ENCODE measurements around the gene MAP6.
A peak's percentile ranks its signal among the peaks of the same experiment; 100 is the strongest.
"Not testable (repeated sequence)": the region's sequence is repeated elsewhere in the genome, so short reads cannot be mapped to it uniquely, and the experiment has no call there.

The MAP6 gene

DNA sequence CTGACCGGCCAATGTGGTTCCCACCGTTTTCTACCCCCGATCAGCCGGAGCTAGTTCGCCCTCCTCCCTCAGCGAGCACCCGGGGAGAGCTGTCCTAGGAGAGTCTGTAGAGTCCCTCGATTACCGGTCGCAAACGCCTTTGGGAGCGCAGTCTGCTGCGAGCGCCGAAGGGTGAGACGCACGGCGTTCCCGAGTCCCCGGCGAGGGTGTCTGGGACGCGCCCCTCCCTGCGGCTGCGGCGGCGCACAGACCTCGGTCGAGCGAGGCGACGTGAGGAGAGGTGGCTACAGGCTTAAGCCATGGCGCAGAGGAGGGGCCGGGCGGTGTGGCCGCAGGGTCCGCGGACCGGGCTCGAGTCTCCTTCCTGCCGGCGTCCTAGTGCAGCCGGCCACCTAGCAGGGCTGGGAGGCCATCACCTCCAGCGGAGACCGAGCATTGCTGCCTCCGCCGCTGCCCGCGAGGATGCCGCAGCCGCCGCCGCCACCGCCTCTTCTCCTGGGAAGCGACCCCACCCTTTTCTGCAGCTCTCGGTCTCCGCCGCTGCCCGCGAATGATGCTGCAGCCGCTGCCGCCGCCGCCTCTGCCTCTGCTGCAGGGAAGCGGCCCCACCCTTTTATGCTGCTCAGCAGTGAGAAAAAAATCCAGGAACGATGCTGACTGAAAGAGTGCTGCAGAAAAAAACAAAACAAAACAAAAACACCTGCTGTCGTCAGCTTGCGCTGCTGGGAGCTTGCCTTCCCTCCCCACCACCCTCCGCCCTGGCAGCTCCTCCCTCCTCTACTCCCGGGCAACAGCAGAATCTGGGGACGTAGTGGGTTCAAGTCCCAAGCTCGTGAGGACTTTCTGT, at the start of gene MAP6:
MAP6 (minus strand) TSS at position 588 of the 847 bp plus-strand sequence. CDS start 669 bp downstream, outside the sequence.
- FAIRE-seq (no peak), DNase-seq (ENCODE audit: insufficient read length, low spot score) (peak; percentile 29)

GRCh38 chr11:75717608-75718418, 49.0 kb upstream of the MAP6 start, which contains the start of gene MOGAT2:
Gene MOGAT2, plus strand, starts transcription at chr11:75717838. Its CDS starts 51 bp downstream, at chr11:75717889.
- FAIRE-seq = no peak
- no peak for DNase-seq (ENCODE audit: insufficient read length, low spot score)

DNA sequence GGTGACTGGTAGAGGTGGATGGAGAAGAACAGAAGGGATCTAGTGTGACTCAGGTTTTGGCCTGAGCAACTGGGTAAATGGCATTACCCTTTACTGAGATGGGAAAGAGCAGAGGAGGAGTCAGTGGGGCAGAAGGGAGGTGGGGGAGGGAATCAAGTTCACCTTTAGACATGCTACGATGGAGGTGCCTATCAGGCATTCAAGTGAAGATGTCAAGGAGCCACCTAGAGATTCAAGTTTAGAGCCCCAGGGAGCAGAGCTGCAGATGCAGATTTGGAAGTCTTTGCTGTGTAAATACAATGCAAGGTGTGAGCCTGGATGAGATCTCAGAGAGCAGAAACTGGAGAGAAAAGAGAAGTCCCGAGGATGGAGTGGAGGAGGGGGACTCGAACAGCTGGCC, 47.8 kb upstream of the MAP6 start:
- no peak for FAIRE-seq
- no peak for DNase-seq (ENCODE audit: insufficient read length, low spot score)

- no peak for FAIRE-seq
- DNase-seq (ENCODE audit: insufficient read length, low spot score) = no peak
Observed at GRCh38 chr11:75715688-75716087, 46.9 kb upstream of the MAP6 start.

- FAIRE-seq = no peak
- DNase-seq (ENCODE audit: insufficient read length, low spot score) = no peak
Observed at GRCh38 chr11:75714211-75714610, 45.4 kb upstream of the MAP6 start.

DNA sequence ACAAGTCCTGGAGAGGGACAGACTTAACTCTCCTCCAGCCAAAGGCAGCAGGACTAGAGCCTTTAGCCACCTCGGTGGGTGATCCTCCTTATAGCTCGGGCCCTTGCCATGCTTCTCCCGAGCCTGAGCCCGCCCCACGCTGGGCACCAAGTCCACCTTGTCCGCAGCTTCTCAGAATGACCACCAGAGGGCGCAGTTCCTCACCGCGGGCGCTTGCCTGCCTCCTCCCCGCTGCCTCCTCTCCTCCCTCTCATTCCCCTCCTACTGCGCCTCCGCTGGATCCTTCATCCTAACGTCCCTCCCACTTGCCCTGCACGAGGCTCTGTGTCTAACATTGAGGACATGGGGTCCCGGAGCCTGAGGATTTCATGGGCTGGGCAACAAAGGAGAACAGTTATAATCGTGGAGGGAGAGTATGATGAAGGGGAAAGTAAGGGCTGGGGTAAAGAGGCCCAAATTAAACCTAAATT, 37.5 kb upstream of the MAP6 start:
- DNase-seq (ENCODE audit: insufficient read length, low spot score) = peak; percentile 89
- FAIRE-seq = peak; percentile 95

- FAIRE-seq = no peak
Observed at GRCh38 chr11:75705541-75705940, 36.7 kb upstream of the MAP6 start.

GRCh38 chr11:75703695-75704237, 34.9 kb upstream of the MAP6 start:
- DNase-seq (ENCODE audit: insufficient read length, low spot score) (no peak), FAIRE-seq (no peak)

More at GRCh38 chr11:75705541-75705940, 36.7 kb upstream of the MAP6 start:
- no peak for DNase-seq (ENCODE audit: insufficient read length, low spot score)

DNA sequence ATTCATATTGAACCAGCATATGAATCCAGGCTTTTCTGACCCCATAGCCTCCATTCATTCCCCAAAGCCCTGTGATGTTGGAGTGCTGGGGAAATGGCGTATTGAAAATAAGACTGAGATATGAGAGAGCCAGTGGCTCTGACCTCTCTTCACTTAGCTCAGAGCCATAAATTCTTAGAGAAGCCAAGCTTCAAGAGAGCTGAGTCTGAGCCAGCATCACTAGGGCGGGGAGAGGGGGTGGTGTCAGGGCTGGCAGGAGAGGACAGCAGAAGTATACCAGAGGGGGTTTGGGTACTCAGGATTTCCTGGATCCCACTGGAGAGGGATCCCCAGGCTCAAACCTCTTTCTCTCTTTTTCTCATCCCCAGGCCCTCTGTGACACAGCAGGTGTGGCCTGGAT, 32.1 kb upstream of the MAP6 start:
- DNase-seq (ENCODE audit: insufficient read length, low spot score) (no peak), FAIRE-seq (no peak)

DNA sequence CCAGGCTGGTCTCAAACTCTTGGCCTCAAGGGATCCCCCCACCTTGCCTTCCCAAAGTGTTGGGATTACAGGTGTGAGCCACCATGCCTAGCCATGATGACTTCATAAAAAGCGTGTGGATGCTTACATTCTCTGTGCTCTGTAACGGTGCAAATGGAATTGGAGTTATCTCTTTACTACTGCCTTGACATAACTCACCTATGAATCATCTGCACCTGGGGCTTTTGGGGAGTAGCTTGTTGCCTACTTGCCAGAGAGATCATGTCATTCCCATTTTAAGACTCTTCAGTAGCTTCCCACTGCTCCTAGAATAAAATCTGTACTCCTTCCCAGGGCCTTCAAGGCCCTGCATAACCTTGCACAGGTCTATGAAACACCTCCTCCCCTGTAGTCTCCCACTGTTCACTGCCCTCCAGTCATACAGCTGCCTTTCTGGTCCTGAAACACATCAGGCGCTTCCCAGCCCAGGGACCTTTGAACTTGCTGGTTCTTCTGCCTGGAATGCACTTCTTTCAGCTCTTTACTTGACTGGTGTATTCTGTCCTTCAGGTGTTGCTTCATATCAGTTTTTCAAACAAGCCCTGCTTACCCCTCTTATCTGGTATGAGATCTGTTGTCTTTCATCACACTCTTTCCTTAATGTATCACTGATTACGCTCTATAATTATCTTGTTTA, 29.2 kb upstream of the MAP6 start:
- FAIRE-seq (peak; percentile 59), DNase-seq (ENCODE audit: insufficient read length, low spot score) (no peak)

DNA sequence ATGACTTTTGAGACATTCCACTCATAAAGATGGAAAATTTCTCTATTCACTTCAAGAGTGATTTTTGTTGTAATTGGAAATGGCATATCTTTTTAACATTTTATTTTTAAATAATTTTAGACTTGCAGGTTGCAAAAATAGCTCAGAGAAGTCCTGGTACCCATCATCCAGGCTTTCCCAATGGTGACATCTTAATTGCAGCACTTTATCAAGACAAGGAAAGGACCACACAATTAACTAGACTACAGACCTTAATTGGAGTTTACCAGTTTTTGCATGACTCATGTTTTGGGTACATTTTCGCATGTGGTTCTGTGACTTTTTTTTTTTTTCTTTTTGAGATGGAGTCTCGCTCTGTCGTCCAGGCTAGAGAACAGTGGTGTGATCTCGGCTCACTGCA, 23.0 kb upstream of the MAP6 start:
- DNase-seq (ENCODE audit: insufficient read length, low spot score) = no peak
- no peak for FAIRE-seq

DNA sequence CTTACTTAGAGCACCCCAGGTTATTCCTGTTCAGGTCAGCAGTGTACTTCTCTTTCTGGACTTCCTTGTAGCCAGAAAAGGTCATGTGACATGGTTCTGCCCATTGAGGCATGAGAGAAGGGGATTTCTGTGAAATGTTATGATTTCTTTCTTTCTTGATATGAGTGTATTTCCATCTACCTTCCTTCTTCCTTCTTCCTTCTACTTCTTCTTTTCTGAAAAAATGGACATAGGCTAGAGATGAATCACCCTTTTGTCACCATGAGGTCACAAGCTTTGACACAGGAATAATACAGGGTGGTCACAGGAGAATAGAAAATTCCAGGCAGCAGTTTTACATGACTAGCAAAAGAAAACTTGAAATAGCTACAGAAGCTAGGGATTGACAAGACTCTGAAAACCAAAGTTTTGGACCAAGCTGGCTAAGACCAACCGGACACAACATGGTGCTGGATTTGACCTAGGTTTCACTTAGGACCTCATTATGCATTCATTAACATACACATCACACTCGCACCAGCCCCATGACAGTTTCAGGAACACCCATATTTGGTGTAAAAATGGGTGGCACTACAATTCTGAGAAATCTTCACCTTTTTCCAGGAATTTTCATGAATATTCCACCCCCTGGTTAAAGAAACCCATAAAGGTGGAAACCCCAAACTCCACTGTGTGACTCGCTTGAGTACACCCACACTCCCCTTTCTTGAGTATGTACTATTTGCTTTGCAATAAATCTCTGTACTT, 21.2 kb upstream of the MAP6 start:
- no peak for FAIRE-seq

DNA sequence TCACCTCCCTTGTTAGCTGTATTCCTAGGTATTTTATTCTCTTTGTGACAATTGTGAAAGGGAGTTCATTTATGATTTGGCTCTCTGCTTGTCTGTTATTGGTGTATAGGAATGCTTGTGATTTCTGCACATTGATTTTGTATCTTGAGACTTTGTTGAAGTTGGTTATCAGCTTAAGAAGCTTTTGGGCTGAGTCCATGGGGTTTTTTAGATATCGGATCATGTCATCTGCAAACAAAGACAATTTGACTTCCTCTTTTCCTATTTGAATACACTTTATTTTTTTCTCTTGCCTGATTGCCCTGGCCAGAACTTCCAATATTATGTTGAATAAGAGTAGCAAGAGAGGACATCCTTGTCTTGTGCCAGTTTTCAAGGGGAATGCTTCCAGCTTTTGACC, 15.0 kb upstream of the MAP6 start:
- DNase-seq (ENCODE audit: insufficient read length, low spot score); FAIRE-seq: not testable (repeated sequence)

More for the DNA sequence above, 21.2 kb upstream of the MAP6 start:
- DNase-seq (ENCODE audit: insufficient read length, low spot score) = no peak

- no peak for FAIRE-seq
Observed at GRCh38 chr11:75679566-75679965, 10.7 kb upstream of the MAP6 start.

DNA sequence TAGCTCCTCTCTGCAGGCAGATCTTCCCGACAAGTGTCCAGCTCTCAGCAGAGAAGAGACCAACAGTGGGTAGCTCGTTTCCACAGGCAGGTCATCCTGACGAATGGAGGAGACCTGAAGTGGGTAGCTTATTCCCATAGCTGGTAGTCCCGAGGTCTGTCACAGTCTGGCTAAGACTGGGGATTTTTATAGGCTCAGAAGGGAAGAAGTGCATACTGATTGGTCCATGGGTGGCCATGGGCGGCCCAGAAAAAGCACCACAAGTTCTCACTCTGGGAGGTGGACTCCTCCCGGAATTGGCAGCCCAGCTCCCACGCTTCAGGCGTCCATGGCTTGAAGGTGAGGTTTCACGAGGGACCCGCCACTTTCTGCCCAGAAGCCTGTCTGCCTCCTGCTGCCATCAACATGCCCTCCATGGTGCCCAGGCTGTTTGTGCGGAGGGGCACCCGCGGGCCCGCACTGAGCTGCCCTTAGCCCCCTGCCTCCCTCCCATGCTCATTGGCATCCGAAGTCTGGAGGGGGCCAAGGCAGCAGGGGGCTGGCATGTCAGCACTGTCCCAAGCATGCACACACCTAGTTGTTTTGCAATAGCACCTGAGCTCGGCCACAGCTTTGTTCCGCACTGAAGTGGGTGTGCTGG, 9.9 kb upstream of the MAP6 start:
- DNase-seq (ENCODE audit: insufficient read length, low spot score) (no peak), FAIRE-seq (no peak)

More at GRCh38 chr11:75679566-75679965, 10.7 kb upstream of the MAP6 start:
- no peak for DNase-seq (ENCODE audit: insufficient read length, low spot score)

GRCh38 chr11:75677909-75678308, 9.1 kb upstream of the MAP6 start:
- FAIRE-seq (no peak), DNase-seq (ENCODE audit: insufficient read length, low spot score) (no peak)

- FAIRE-seq = no peak
- no peak for DNase-seq (ENCODE audit: insufficient read length, low spot score)
Observed at GRCh38 chr11:75677275-75677674, 8.4 kb upstream of the MAP6 start.

DNA sequence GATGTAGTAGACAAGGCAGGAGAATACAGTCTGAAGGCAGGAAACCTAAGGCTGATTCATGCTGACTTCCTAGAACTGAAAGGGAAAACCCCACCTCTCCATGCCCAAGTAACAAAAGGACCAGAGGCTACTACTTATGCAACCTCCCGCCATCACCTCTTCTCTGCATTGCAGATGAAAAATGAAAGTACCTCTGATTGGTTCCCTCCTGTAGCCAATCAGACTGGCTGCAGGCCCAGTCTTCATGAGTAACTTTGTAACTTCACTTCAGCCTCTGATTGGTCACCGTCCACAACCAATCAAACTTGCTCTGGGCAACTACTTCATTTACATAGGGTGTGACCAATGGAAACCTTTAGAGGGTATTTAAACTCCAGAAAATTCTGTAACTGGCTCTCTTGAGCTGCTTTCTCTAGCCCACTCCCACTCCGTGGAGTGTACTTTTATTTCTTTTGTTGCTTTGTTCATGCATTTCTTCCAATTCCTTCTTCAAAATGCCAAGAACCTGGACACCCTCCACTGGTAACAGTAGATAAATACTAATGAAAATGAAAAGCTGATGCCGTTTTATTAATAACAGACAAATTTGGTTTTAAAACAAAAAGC, 5.2 kb upstream of the MAP6 start:
- FAIRE-seq (no peak), DNase-seq (ENCODE audit: insufficient read length, low spot score) (no peak)
